HCT116 (cell line): ENCODE data around the gene TRAF5. TPM values are rescaled to one million over a fixed set of nuclear protein-coding genes. Genes with fewer than 3 reads are reported as not detected.

Experiments used
- ATAC-seq: fragments of 200-7000 bp; cut with Tn5 transposase; 2 replicates; pipeline ENCODE4 v1.9.1; 2020; ENCODE audit warnings: mild to moderate bottlenecking, moderate library complexity
- BruUV-seq: library from RNA; stranded (reverse); fragments of 400-500 nt; replicated peaks from 2 replicates; lab custom pipeline; 2021; lab: Mats Ljungman, UMichigan
- CTCF ChIA-PET: fragments of 300-600 bp; sonication (Branson Sonifier 250); formaldehyde crosslinking; loops from one replicate; lab custom pipeline; 2021; ENCODE audit warnings: antibody characterized with exemption; lab: Charles Lee
- POLR2A ChIA-PET: fragments of 300-600, 350-600 bp; sonication (Branson Sonifier 250); formaldehyde crosslinking; loops from one replicate; lab custom pipeline; 2021; ENCODE audit warnings: antibody characterized with exemption; lab: Charles Lee
- RAD21 ChIA-PET, 2 experiments: fragments of 300-600 bp; sonication (Branson Sonifier 250); formaldehyde crosslinking; loops; one replicate each; lab custom pipeline; 2023; ENCODE audit warnings: low total read pairs in 2 of 2; ENCODE audit not compliant: uncharacterized antibody in 2 of 2, unreplicated experiment in 2 of 2, low non-redundant PET in 1 of 2; lab: Charles Lee
- DNase-seq: peaks from one replicate; pipeline ENCODE4 v3.0.0-alpha.2; 2010; ENCODE audit warnings: low read depth, low spot score
- H2AFZ ChIP-seq: fragments of 200-600 bp; shearing (Covaris generic), sonication (generic); 2 replicates; pipeline ENCODE4 v1.6.1; 2017; ENCODE audit warnings: low read depth, mixed run types, mixed read lengths, antibody characterized with exemption, low read length; ENCODE audit not compliant: poor library complexity, severe bottlenecking
- H3K27ac ChIP-seq: 2 replicates; pipeline ENCODE4 v1.5.1; 2012; ENCODE audit warnings: low read depth, low read length
- H3K27me3 ChIP-seq: fragments of 200-600 bp; sonication (generic); 2 replicates; pipeline ENCODE4 v1.6.1; 2016; ENCODE audit warnings: mixed run types, low read length, mixed read lengths; ENCODE audit not compliant: insufficient read depth
- H3K36me3 ChIP-seq, 2 experiments: fragments of 200-500 bp in 1 of 2; fragments of 200-600 bp in 1 of 2; sonication (Bioruptor generic) in 1 of 2; sonication (generic) in 1 of 2; 2 replicates each; pipeline versions ENCODE4 v1.5.1 to v1.6.1; 2014 to 2016; ENCODE audit warnings: low read length in 2 of 2, inconsistent platforms in 1 of 2, mixed read lengths in 1 of 2, mixed run types in 1 of 2; ENCODE audit not compliant: insufficient read depth in 2 of 2, control insufficient read depth in 1 of 2
- H3K4me1 ChIP-seq, 2 experiments: fragments of 200-600 bp in 1 of 2; sonication (generic) in 1 of 2; 2 replicates each; pipeline versions ENCODE4 v1.5.1 to v1.6.1; 2012 to 2017; ENCODE audit warnings: low read length in 2 of 2, inconsistent platforms in 1 of 2, mild to moderate bottlenecking in 1 of 2, mixed read lengths in 1 of 2, mixed run types in 1 of 2, moderate library complexity in 1 of 2; ENCODE audit not compliant: insufficient read depth in 2 of 2, control insufficient read depth in 1 of 2
- H3K4me2 ChIP-seq: fragments of 200-600 bp; sonication (generic); 2 replicates; pipeline ENCODE4 v1.6.1; 2017; ENCODE audit warnings: mixed run types, low read length, mixed read lengths
- H3K4me3 ChIP-seq, 2 experiments: fragments of 200-600 bp in 1 of 2; sonication (generic) in 1 of 2; replicated peaks in 1 of 2; 2 replicates each; pipeline ENCODE4 v1.5.1; 2011 to 2016; ENCODE audit warnings: low read length in 2 of 2, control low read depth in 1 of 2, low read depth in 1 of 2, mild to moderate bottlenecking in 1 of 2, mixed read lengths in 1 of 2, mixed run types in 1 of 2
- H3K79me2 ChIP-seq: fragments of 200-600 bp; sonication (generic); 2 replicates; pipeline ENCODE4 v1.6.1; 2017; ENCODE audit warnings: mild to moderate bottlenecking, mixed run types, low read length, moderate library complexity, mixed read lengths; ENCODE audit not compliant: insufficient read depth
- H3K9ac ChIP-seq: fragments of 200-600 bp; sonication (generic); 2 replicates; pipeline ENCODE4 v1.6.1; 2016; ENCODE audit warnings: low read length, mixed read lengths
- H3K9me2 ChIP-seq: fragments of 200-600 bp; sonication (generic), shearing (Covaris generic); 2 replicates; pipeline ENCODE4 v1.6.1; 2017; ENCODE audit warnings: mixed run types, mild to moderate bottlenecking, moderate library complexity; ENCODE audit not compliant: insufficient read depth
- H3K9me3 ChIP-seq, 2 experiments: fragments of 200-500 bp in 1 of 2; fragments of 200-600 bp in 1 of 2; sonication (Bioruptor generic) in 1 of 2; sonication (generic) in 1 of 2; 2 replicates each; pipeline ENCODE4 v1.6.1; 2014 to 2017; ENCODE audit warnings: low read length in 2 of 2, mixed read lengths in 2 of 2, inconsistent platforms in 1 of 2, low read depth in 1 of 2, mild to moderate bottlenecking in 1 of 2, mixed run types in 1 of 2, moderate library complexity in 1 of 2; ENCODE audit not compliant: control insufficient read depth in 1 of 2, insufficient read depth in 1 of 2
- H4K20me1 ChIP-seq: fragments of 200-600 bp; sonication (generic), shearing (Covaris generic); 2 replicates; pipeline ENCODE4 v1.6.1; 2017; ENCODE audit warnings: mixed run types, mild to moderate bottlenecking, moderate library complexity; ENCODE audit not compliant: insufficient read depth
- ATF3 ChIP-seq: IDR thresholded peaks from 2 replicates; pipeline ENCODE4 v1.6.1; 2012
- CBX3 ChIP-seq: IDR thresholded peaks from 2 replicates; pipeline ENCODE4 v1.6.1; 2012; ENCODE audit warnings: low read depth
- CTCF ChIP-seq, 3 experiments: fragments of 200-600 bp in 1 of 3; sonication (generic) in 1 of 3; IDR thresholded peaks in 2 of 3; conservative IDR thresholded peaks in 1 of 3; 2 replicates each; pipeline ENCODE4 v1.5.1; 2012 to 2017; ENCODE audit warnings: low read depth in 2 of 3, low read length in 2 of 3, antibody characterized with exemption in 1 of 3, borderline replicate concordance in 1 of 3, control low read depth in 1 of 3, mild to moderate bottlenecking in 1 of 3, mixed read lengths in 1 of 3, mixed run types in 1 of 3, moderate library complexity in 1 of 3; ENCODE audit not compliant: insufficient read depth in 1 of 3
- ELF1 ChIP-seq: IDR thresholded peaks from 2 replicates; pipeline ENCODE4 v1.6.1; 2012; ENCODE audit warnings: low read depth, borderline replicate concordance
- EZH2phosphoT487 ChIP-seq: fragments of 200-600 bp; IDR thresholded peaks from 2 replicates; pipeline ENCODE4 v1.6.1; 2018; ENCODE audit warnings: antibody characterized with exemption, borderline replicate concordance
- FOSL1 ChIP-seq: IDR thresholded peaks from 2 replicates; pipeline ENCODE4 v1.6.1; 2012; ENCODE audit warnings: low read depth
- POLR2A ChIP-seq: IDR thresholded peaks from 2 replicates; pipeline ENCODE4 v1.7.0; 2011; ENCODE audit warnings: borderline replicate concordance; ENCODE audit not compliant: insufficient read depth, insufficient read length; ENCODE audit errors: extremely low read depth
- RAD21 ChIP-seq: IDR thresholded peaks from 2 replicates; pipeline ENCODE4 v1.6.1; 2012; ENCODE audit warnings: low read depth, mild to moderate bottlenecking
- REST ChIP-seq: IDR thresholded peaks from 2 replicates; pipeline ENCODE4 v1.6.1; 2012; ENCODE audit warnings: low read depth
- SIN3A ChIP-seq: IDR thresholded peaks from 2 replicates; pipeline ENCODE4 v1.6.1; 2012; ENCODE audit warnings: low read depth
- SP1 ChIP-seq: IDR thresholded peaks from 2 replicates; pipeline ENCODE4 v1.6.1; 2012; ENCODE audit warnings: low read depth
- SRF ChIP-seq: IDR thresholded peaks from 2 replicates; pipeline ENCODE4 v1.6.1; 2012; ENCODE audit warnings: low read depth
- TCF7L2 ChIP-seq: IDR thresholded peaks from 2 replicates; pipeline ENCODE4 v1.7.0; 2011; ENCODE audit warnings: borderline replicate concordance, inconsistent platforms; ENCODE audit not compliant: insufficient read depth, insufficient read length; ENCODE audit errors: extremely low read depth
- YY1 ChIP-seq: IDR thresholded peaks from 2 replicates; pipeline ENCODE4 v1.6.1; 2011; ENCODE audit warnings: low read length, low read depth, moderate library complexity, mild to moderate bottlenecking; ENCODE audit not compliant: insufficient replicate concordance; ENCODE audit errors: extremely low read depth
- ZFX ChIP-seq: fragments of 450-650 bp; IDR thresholded peaks from 2 replicates; pipeline ENCODE4 v1.6.1; 2017
- ZNF274 ChIP-seq: fragments of 200-500 bp; sonication (Bioruptor generic); IDR thresholded peaks from 2 replicates; pipeline ENCODE4 v1.6.1; 2014; ENCODE audit warnings: mild to moderate bottlenecking, low read depth, low read length, inconsistent platforms
- intact Hi-C: fragments of 100-400 bp; cut with micrococcal nuclease; formaldehyde crosslinking; loops from 2 replicates; pipeline ENCODE4 v1.10.0; 2022
- total RNA-seq: library from RNA; stranded (reverse); gene quantifications from one replicate; pipeline ENCODE4 v1.2.1, GENCODE V29; 2021; ENCODE audit not compliant: unreplicated experiment

Gene TRAF5
- total RNA-seq, 1 experiment from 2014 or later: 6.5 TPM

DNA sequence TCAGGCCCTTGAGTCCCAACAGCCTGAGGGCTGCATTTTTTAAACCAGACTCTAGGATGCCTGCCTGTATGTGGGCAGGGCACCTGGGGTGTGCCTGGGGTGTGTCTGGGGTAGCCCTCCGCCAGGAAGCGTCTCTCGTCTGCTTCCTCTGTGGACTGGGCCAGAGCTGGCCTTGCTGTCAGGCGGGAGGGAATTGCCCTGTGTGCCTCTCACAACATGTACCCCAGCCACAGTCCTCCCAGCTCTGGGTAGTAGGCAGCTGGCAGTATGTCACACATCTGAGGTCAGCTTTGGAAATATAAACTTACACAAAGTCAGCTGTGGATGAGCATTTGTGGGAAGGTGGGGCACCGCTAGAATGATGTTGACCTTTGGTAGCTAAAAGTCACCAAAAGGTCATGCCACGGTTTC, 13.0 kb downstream of the TRAF5 start:
- Histone ChIP-seq H4K20me1 (no peaks in the 10 kb centered on the region), H2AFZ (no peak overlapping the region), H3K79me2 (no peaks in the 10 kb centered on the region; the same call in 1 of the 2 replicates), H3K4me1 (peaks cover 0 to 16% of the 10 kb centered on the region in 2 experiments; a peak in 1 of 4 replicates), H3K9me3 (no peaks in the 10 kb centered on the region), H3K9me2 (no peaks in the 10 kb centered on the region), H3K27ac (no peak overlapping the region), H3K27me3 (no peaks in the 10 kb centered on the region), H3K9ac (no peak overlapping the region), H3K4me2 (no peak overlapping the region), H3K4me3 (no peak overlapping the region), H3K36me3 (no peaks in the 10 kb centered on the region)
- RAD21 ChIA-PET: no interaction called here
- DNase-seq (no peak), ATAC-seq (peak; percentile 44; the same call in 1 of the 2 replicates)
- CTCF ChIA-PET: no interaction called here
- intact Hi-C loops: no loop called here
- POLR2A ChIA-PET: no interaction called here
- no peak for TF ChIP-seq RAD21
- no peak for TF ChIP-seq SRF
- TF ChIP-seq POLR2A: no peak
- no peak for TF ChIP-seq ATF3
- TF ChIP-seq TCF7L2: no peak
- TF ChIP-seq ZFX: no peak
- TF ChIP-seq SP1: no peak
- no peak for TF ChIP-seq REST
- no peak for TF ChIP-seq ELF1
- TF ChIP-seq YY1: no peak
- TF ChIP-seq EZH2phosphoT487: no peak
- TF ChIP-seq CTCF (IDR thresholded peaks at IDR 0.05 in 2 of 3, conservative IDR thresholded peaks at IDR 0.05 in 1 of 3; ENCODE audit: borderline replicate concordance in 1 of 3, insufficient read depth in 1 of 3, low read depth in 2 of 3, low read length in 2 of 3): no peak
- TF ChIP-seq FOSL1: no peak
- TF ChIP-seq CBX3: no peak
- TF ChIP-seq ZNF274: no peak
- no peak for TF ChIP-seq SIN3A
- no TSS peak for BruUV-seq
